Stomach (tissue), 4 donors: ENCODE measurements around the gene RGS9BP.

ENCODE experiments used
- CTCF ChIP-seq, 7 experiments: fragments of 450-650 bp in 4 of 7; fragments of 200-600 bp in 3 of 7; sonication (generic) in 3 of 7; IDR thresholded peaks; one replicate each; pipeline ENCODE4 v1.5.1; 2016 to 2019; ENCODE audit warnings: antibody characterized with exemption in 7 of 7, control low read depth in 2 of 7, mild to moderate bottlenecking in 1 of 7
- EP300 ChIP-seq: sonication (generic); formaldehyde crosslinking; IDR thresholded peaks from one replicate; pipeline ENCODE4 v1.6.1; 2017; ENCODE audit warnings: antibody characterized with exemption
- POLR2A ChIP-seq, 4 donors: fragments of 450-650 bp; IDR thresholded peaks; one replicate each; pipeline ENCODE4 v1.6.1; 2016; ENCODE audit warnings: antibody characterized with exemption in 4 of 4, control low read depth in 2 of 4, mild to moderate bottlenecking in 1 of 4, moderate library complexity in 1 of 4
- POLR2AphosphoS5 ChIP-seq, 3 donors: sonication (generic); formaldehyde crosslinking; IDR thresholded peaks; one replicate each; pipeline ENCODE4 v1.6.1; 2016; ENCODE audit warnings: antibody characterized with exemption in 3 of 3

- TF ChIP-seq CTCF (IDR thresholded peaks at IDR 0.05) = no peak
- TF ChIP-seq POLR2AphosphoS5 (IDR thresholded peaks at IDR 0.05) = no peak
- TF ChIP-seq POLR2A (IDR thresholded peaks at IDR 0.05) = no peak
- no peak for TF ChIP-seq EP300
These were observed 48.7 kb upstream of the RGS9BP start for GRCh38 chr19:32626969-32627368.
